ENCODE data around the gene CDH4.

Gene CDH4

DNA sequence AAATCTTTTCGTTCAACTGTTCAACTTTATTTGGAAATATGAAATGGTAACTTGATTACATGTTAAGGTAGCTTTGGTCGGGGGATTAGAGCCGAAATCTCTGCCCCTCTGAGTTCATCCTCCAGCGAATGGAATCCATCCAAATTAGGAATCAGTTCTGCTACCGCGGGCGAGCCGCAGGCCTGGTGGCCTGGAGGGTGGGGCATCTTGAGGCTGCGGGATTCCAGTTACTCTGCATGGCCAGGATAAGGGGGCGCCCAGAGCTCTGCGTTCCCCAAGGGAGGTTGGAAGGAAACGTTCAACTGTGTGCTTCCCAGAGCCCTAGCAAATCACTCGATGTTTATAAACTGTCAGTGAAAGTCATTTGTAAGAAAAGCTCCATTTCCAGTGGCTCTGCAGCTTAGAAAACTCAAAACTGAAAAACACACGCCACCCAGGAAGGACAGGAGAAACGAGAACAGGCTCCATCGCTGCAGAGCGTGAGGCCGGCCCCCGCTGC lies 551.4 kb downstream of the CDH4 start:
- no peak for DNase-seq

DNA sequence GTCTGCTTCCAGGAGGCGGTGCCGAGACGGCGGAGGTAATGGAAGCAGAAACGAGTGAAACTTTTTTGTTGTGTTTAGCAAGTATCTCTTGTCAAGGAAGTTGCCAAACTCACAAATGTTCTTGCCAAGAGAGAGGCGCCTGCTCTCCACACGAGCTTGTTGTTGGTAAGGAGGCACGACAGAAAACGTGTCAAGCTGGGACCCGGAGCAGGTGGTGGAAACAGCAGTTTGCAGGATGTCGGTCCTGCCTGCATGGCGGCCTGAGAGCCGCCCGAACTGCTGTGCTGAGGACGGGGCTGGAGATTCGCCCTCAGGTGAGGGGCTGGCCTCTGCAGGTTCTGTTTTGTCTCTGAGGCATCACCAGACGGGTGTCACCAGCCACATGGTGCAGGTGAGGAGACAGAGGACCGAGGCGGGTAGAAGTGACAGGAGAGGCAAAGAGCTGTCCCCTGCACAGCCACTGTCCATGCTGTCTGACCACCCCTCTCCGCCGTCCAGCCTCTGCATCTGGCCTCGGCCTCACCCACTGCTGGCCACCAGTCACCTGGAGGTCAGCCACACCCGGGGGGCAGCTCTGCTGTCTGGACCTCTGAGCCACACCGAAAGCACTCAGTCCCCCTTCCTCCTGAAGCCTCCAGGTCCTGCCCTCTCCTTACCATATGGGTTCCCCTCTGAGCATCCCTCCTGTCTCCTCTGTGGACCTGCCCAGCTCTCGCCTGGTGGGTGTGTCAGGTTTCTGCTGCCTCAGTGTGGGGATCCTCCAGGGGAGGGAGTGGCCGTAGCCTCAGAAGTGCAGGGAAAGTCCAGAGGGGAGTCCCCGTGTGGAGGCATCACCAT lies 552.1 kb downstream of the CDH4 start:
- no peak for DNase-seq

- DNase-seq: no peak
Observed at GRCh38 chr20:61804752-61805295, 552.8 kb downstream of the CDH4 start.

- no peak for DNase-seq
Observed at GRCh38 chr20:61805365-61805764, 553.3 kb downstream of the CDH4 start.

DNA sequence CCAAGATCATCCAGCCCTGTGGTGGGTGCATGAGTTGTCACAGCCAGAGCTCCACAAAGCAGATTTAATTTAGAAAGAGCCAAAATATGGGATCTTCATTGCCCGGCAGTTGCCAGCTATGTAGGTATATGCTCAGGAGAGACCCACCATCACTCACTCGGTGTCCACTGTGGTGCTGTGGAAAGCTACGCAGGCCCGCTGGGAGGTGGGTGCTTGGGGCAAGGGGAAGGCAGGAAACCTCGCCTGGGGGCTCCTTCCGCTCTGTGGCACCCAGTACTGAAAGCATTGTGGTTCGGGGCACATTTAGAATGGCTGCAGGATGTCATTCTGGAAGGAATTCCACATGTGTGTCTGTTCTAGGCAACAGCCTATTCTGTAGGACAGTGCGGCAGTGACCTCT lies 553.7 kb downstream of the CDH4 start:
- DNase-seq: no peak

DNA sequence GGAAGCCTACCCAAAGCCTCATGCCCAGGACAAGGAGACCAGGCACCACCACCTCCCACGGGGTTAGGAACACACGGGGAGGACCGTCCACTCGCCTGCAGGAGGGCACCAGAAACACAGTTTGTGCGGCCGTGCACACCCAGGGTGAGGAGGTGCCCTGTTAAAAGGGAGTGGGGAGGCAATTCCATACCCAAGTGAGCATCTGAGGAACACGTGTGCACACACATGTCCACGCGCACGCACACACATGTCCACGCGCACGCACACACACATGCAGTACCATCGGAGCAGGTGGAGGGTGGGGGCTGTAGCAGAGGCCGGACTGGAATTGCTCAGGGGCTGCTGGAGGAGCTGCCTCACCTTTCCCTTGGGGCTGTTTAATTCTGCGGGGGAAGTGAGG lies 554.3 kb downstream of the CDH4 start:
- no peak for DNase-seq

- DNase-seq: no peak
Observed at GRCh38 chr20:61806995-61807394, 554.9 kb downstream of the CDH4 start.

DNA sequence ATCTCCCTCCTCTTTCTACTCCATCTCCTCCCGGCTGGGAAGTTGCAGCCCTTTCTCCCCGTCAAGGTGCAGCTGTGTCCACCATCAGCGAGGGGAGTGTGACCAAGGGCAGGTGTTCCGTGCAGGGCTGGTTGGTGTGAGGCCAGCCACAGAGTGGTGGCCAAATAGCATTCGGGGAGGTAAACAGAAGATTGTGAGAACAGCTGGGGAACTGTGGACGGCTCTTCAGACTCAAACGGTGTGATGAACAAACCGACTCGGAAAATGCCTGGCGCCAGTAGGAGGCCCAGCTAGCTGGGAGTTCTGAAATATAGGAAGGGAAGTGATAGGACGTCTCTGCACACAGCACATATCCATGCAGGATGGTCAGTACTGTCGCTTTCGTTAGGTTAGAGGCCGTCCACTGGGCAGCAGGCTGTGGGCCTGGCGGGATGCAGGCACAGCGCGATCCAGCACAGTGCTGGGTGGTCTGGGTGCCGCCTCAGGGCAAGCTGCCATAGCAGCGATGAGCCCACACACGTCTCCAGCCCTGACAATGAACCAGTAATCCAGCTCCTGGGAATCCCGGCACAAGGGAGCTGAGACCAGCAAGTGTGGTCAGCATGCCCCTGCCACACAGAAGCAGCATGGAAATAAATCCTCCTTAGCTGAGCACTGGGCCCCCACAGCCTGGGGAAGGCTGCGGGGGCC lies 555.6 kb downstream of the CDH4 start:
- no peak for DNase-seq

DNA sequence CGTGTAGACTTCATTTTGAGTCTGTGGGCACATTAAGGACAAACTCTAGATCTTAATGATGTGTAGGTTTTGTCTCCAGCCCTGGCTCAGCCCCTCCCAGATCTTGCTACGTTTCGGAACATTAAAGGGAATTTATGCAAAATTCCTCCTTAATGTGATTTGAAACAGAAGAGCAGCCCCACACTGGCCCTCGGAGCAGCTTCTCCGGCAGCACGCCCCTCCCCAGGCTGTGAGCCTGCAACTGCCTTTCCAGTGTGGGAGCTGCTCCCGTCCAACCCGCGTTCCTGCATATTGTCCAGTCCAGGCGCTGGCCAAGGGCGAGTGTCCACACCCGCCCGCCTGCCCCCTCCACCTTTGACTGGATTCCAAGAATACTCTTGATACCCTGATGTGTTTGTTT lies 556.4 kb downstream of the CDH4 start:
- DNase-seq: no peak

DNA sequence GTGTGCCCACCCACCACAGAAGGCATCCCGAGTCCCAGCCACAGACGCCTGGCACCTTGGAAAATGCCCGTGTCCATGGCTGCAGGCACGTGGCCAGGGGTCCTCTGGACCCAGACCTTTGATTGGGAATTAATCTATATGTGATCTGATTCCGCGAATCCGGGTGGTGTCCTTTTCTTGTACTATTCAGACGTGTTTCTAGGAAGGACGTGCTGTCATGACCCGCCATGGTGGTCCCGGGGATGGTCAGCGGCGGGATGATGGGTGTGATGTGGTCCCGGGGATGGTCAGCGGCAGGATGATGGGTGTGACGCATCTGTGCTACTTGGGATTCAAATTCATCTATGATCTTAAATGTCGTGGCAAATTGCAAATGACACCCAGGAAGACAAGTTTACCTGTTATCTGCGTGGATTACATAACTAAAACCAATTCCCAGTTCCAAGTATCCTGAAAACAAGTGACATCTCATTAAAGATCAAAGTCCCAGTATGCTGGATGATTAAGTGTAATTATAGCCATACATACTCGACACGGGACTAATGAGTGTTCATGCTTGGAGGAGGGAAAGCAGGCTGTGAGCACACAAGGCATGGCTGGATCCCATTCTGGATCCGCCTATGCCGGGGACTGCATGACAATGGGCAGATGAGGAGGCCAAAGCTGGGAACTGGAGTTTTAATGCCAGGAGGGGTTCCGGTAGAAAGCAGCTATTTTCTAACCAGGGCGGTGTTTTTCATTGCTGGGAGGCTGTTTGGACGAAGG lies 557.1 kb downstream of the CDH4 start:
- no peak for DNase-seq

DNA sequence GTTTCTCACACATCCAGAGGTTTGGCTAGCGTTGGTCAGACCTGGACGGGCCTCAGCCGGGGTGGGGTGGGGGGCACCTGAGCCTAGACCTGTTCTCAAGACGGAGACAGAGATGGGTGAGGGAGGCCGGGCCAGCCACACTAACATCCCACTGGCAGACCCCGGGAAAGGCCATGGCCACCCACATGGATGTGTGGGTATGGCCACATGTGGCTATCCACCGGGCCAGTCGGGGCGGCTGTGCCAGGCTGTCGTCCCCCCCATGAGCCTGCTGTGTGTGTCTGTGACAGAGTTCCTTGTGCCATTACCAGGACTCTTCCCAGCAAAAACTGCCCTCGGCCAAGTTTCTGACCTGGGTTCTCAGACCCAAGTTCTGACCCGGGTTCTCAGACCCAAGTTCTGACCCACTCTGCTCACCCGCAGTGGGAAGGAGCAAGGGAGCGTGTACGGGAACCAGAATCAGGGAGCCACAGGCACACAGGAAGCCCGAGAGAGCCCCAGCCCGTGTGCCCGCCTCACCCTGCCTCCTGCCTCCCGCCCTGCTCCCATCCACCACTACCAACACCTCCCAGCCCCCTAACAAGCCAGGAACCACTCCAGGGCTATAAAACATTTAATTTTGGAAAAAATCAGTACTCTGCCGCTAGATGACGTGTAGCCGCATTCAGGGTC lies 558.1 kb downstream of the CDH4 start:
- no peak for DNase-seq

- DNase-seq: no peak
Observed at GRCh38 chr20:61810738-61811135, 558.7 kb downstream of the CDH4 start.

DNA sequence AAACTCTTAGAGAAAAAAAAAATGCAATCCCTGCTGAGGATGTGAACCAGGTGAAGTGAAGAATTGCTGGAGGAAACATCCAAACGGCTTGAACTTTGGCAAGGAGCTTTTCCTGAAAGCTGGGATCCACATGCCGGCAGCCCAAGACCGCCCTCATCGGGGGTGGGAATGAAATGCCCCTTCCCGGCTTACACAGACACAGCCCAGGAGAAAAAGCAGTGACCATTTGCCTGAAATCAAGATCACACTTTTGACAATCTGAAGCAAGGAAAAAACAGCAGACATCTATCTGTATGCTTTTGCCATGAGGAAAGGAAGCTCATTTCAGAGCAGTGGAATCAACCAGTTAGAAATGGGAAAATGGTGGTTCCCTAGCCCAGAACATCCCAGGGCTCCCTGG lies 559.1 kb downstream of the CDH4 start:
- no peak for DNase-seq

DNA sequence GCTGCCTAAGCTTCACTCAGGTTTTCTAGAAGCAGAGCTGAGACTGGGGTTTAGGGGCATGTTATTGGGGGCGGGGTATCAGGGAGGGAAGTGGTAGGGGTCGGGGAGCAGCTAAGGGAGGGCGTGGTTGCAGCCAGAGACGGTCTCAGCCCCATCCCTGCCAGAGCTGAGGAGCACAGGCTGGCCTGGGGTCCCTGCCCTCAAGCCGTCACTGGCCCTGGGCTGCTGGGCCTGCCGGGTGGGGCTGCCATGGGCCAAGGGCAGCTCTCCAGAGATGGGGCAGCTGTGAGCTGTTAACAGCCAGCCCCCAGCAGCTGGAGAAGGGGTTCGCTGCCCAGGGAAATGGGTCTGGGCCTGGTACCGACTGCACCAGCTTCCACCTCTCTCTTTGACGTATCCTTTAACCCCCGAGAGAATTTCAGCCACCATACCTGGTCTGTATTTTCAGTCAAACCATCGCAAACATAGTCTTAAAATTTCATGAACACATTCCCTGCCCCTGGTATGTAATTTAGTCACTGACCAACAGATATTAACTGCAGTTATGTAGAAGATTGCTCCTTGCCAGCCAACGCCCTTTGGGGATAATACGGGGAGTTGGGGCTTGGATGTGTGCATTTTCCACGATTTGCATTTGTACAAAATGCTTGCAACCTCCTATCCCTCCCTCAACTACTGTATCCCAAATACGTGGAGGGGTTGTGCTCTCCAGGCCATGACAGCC lies 560.2 kb downstream of the CDH4 start:
- no peak for DNase-seq

GRCh38 chr20:61812845-61813485 lies 560.9 kb downstream of the CDH4 start:
- no peak for DNase-seq

GRCh38 chr20:61813791-61814190 lies 561.7 kb downstream of the CDH4 start:
- DNase-seq: no peak

DNA sequence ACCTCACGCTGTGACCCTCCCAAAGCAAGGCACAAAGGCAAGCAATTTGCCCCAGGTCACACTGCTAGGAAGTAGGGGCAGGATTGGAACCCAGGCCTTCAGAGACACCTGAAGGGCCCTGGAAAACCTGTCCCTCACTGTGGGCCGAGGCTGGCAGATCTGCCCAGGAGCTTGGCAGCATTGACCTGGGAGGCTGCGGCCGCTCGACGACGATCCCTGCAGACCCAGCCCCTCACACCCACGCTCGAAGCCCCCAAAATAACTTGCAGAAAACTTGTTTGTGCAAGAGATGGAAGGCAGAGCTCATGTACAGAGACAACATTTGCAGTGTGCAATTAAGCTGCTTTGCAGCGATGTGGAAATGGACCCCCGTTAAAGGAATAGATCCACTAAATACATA lies 562.2 kb downstream of the CDH4 start:
- no peak for DNase-seq

GRCh38 chr20:61814726-61815125 lies 562.7 kb downstream of the CDH4 start:
- no peak for DNase-seq

GRCh38 chr20:61815176-61815575 lies 563.1 kb downstream of the CDH4 start:
- DNase-seq: no peak

DNA sequence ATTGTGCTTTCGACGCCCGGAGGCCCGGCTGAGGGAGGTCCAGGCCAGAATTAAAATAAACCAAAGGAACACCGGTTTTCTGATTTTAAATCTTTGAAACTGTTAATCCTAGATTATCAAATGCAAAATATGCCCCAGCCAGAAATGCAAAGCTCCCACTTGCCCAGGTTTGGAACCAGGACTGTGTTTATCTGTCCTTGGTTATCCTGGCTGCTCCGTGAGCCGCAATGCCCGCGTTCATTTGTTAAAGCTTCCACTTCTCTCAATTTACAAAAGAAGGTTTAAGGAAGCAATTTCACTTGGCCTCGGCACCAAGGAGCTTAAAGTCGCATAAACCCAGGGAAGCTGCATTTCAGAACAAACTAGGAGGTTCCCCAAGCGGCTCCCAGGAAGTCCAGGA lies 563.6 kb downstream of the CDH4 start:
- no peak for DNase-seq
